GM12878 (cell line): ENCODE measurements around the gene COL5A1.

Experiments
- BRCA1 ChIP-seq: IDR thresholded peaks from 2 replicates; pipeline ENCODE4 v1.6.1; 2011; ENCODE audit warnings: low read depth, low read length, improper control_type of control experiment
- CEBPB ChIP-seq, 2 experiments: fragments of 150-350 bp in 1 of 2; IDR thresholded peaks; 2 replicates each; pipeline ENCODE4 v1.6.1; 2012 to 2014; ENCODE audit warnings: low read depth in 2 of 2, low read length in 2 of 2, borderline replicate concordance in 1 of 2, inconsistent platforms in 1 of 2
- EP300 ChIP-seq, 2 experiments: fragments of 150-350 bp in 1 of 2; IDR thresholded peaks; 2 replicates each; pipeline ENCODE4 v1.6.1; 2011 to 2012; ENCODE audit warnings: low read depth in 2 of 2, low read length in 2 of 2, borderline replicate concordance in 1 of 2, improper control_type of control experiment in 1 of 2, inconsistent platforms in 1 of 2; ENCODE audit not compliant: control insufficient read depth in 1 of 2
- ETV6 ChIP-seq, 2 experiments: fragments of 450-650 bp in 1 of 2; IDR thresholded peaks in 1 of 2; conservative IDR thresholded peaks in 1 of 2; 2 replicates each; pipeline ENCODE4 v1.6.1; 2014; ENCODE audit warnings: antibody characterized with exemption in 1 of 2, borderline replicate concordance in 1 of 2, low read depth in 1 of 2, mild to moderate bottlenecking in 1 of 2, moderate library complexity in 1 of 2
- POLR2AphosphoS5 ChIP-seq: IDR thresholded peaks from 2 replicates; pipeline ENCODE4 v1.6.1; 2011; ENCODE audit warnings: mild to moderate bottlenecking, low read length, inconsistent platforms
- RAD21 ChIP-seq: IDR thresholded peaks from 2 replicates; pipeline ENCODE4 v1.6.1; 2011; ENCODE audit warnings: mild to moderate bottlenecking, low read depth, low read length, moderate library complexity; ENCODE audit not compliant: insufficient read depth

- no peak for TF ChIP-seq EP300 (IDR thresholded peaks at IDR 0.05; ENCODE audit: borderline replicate concordance in 1 of 2, control insufficient read depth in 1 of 2, low read depth in 2 of 2, low read length in 2 of 2)
- no peak for TF ChIP-seq CEBPB (IDR thresholded peaks at IDR 0.05; ENCODE audit: borderline replicate concordance in 1 of 2, low read depth in 2 of 2, low read length in 2 of 2)
- TF ChIP-seq BRCA1 = no peak
- no peak for TF ChIP-seq ETV6 (conservative IDR thresholded peaks at IDR 0.05 in 1 of 2, IDR thresholded peaks at IDR 0.05 in 1 of 2; ENCODE audit: borderline replicate concordance in 1 of 2, low read depth in 1 of 2)
- no peak for TF ChIP-seq RAD21
- no peak for TF ChIP-seq POLR2AphosphoS5
Observed at GRCh38 chr9:134658378-134658955, 16.9 kb downstream of the COL5A1 start.
